Measurements from ENCODE around the gene WRNIP1. TPM values are rescaled to one million over a fixed set of nuclear protein-coding genes. Genes with fewer than 3 reads are reported as not detected.
A peak's percentile ranks its signal among the peaks of the same experiment; 100 is the strongest.

WRNIP1 gene
- total and polyA plus RNA-seq, 2 of the 13 experiments (the other 11 are each of a cell fraction or from before 2014, with no cell fraction given), result 77.7 to 90.3 TPM

GRCh38 chr6:2765166-2765895, at the start of gene WRNIP1 (continued):
- 0 out of 2 replicates have a peak, but pooled peaks have one; percentile 37 for TF ChIP-seq ELK4 (CRISPR knock-in tag; IDR thresholded peaks at IDR 0.05; ENCODE audit: borderline replicate concordance)
- peak; percentile 82 for TF ChIP-seq AKAP8 (CRISPR knock-in tag; IDR thresholded peaks at IDR 0.05)
- TF ChIP-seq SIN3B (IDR thresholded peaks at IDR 0.05; ENCODE audit: low read length), result no peak; the same call in 1 of the 2 replicates
- no peak; the same call in 1 of the 2 replicates for TF ChIP-seq ZC3H13 (CRISPR knock-in tag; IDR thresholded peaks at IDR 0.05)
- no peak for TF ChIP-seq MLLT10 (CRISPR knock-in tag; IDR thresholded peaks at IDR 0.05)
- no peak for TF ChIP-seq TGIF2 (CRISPR knock-in tag; IDR thresholded peaks at IDR 0.05)
- TF ChIP-seq HNRNPUL1 (IDR thresholded peaks at IDR 0.05; ENCODE audit: low read depth, low read length), result no peak; the same call in 1 of the 2 replicates
- TF ChIP-seq ZNF256 (CRISPR knock-in tag; conservative IDR thresholded peaks at IDR 0.05), result no peak
- peak; percentile 66; the same call in 1 of the 2 replicates for TF ChIP-seq FOXP4 (CRISPR knock-in tag; IDR thresholded peaks at IDR 0.05)
- peak; percentile 33; the same call in 1 of the 2 replicates for TF ChIP-seq GLMP (CRISPR knock-in tag; IDR thresholded peaks at IDR 0.05; ENCODE audit: borderline replicate concordance)
- 0 out of 2 replicates have a peak, but pooled peaks have one; percentile 64 for TF ChIP-seq GLI4 (CRISPR knock-in tag; IDR thresholded peaks at IDR 0.05; ENCODE audit: borderline replicate concordance)
- TF ChIP-seq ZNF770 (CRISPR knock-in tag; IDR thresholded peaks at IDR 0.05), result no peak
- TF ChIP-seq KMT2A (CRISPR knock-in tag; IDR thresholded peaks at IDR 0.05), result peak; percentile 87
- no peak for TF ChIP-seq TCF12 (IDR thresholded peaks at IDR 0.05)
- TF ChIP-seq TCF12 (CRISPR knock-in tag; IDR thresholded peaks at IDR 0.05), result peak; percentile 86
- peak; percentile 74; the same call in 1 of the 2 replicates for TF ChIP-seq AHR (CRISPR knock-in tag; IDR thresholded peaks at IDR 0.05)
- no peak for TF ChIP-seq RBAK (CRISPR knock-in tag; IDR thresholded peaks at IDR 0.05)
- no peak for TF ChIP-seq ZNF572 (CRISPR knock-in tag; IDR thresholded peaks at IDR 0.05)
- no peak for TF ChIP-seq ZNF260 (CRISPR knock-in tag; IDR thresholded peaks at IDR 0.05; ENCODE audit: borderline replicate concordance, low read depth)
- 0 out of 2 replicates have a peak, but pooled peaks have one; percentile 55 for TF ChIP-seq E2F2 (CRISPR knock-in tag; IDR thresholded peaks at IDR 0.05; ENCODE audit: borderline replicate concordance)
- TF ChIP-seq ZBTB42 (CRISPR knock-in tag; IDR thresholded peaks at IDR 0.05), result no peak
- TF ChIP-seq CHD2 (IDR thresholded peaks at IDR 0.05; ENCODE audit: low read depth, low read length), result peak; percentile 90
- no peak for TF ChIP-seq MTF2 (CRISPR knock-in tag; IDR thresholded peaks at IDR 0.05; ENCODE audit: borderline replicate concordance)

All from HepG2 (cell line).